OCI-LY7 (cell line): ENCODE measurements around the gene PRDM2. TPM values are rescaled to one million over a fixed set of nuclear protein-coding genes. Genes with fewer than 3 reads are reported as not detected.

Source experiments
- BruUV-seq: library from RNA; stranded (reverse); fragments of 400-500 nt; replicated peaks from 2 replicates; lab custom pipeline; 2021; lab: Mats Ljungman, UMichigan
- CTCF ChIA-PET: fragments of 300-600 bp; sonication (Branson Sonifier 250); formaldehyde crosslinking; loops from one replicate; lab custom pipeline; 2022; ENCODE audit warnings: antibody characterized with exemption; ENCODE audit not compliant: unreplicated experiment; lab: Charles Lee
- POLR2A ChIA-PET: fragments of 300-600 bp; sonication (Branson Sonifier 250); formaldehyde crosslinking; loops from one replicate; lab custom pipeline; 2022; ENCODE audit warnings: antibody characterized with exemption; lab: Charles Lee
- DNase-seq: peaks from one replicate; pipeline ENCODE4 v3.0.0-alpha.2; 2015; ENCODE audit warnings: low spot score
- H2AFZ ChIP-seq: fragments of 200-600 bp; sonication (generic), shearing (Covaris generic); 2 replicates; pipeline ENCODE4 v1.6.1; 2014; ENCODE audit warnings: mild to moderate bottlenecking, antibody characterized with exemption, low read length, moderate library complexity
- H3K27ac ChIP-seq: fragments of 200-600 bp; sonication (generic); 2 replicates; pipeline ENCODE4 v1.5.1; 2014; ENCODE audit warnings: mixed run types, low read depth, mild to moderate bottlenecking, moderate library complexity, low read length, inconsistent platforms; ENCODE audit not compliant: poor library complexity, severe bottlenecking
- H3K36me3 ChIP-seq: fragments of 200-600 bp; sonication (generic); 2 replicates; pipeline ENCODE4 v1.6.1; 2014; ENCODE audit warnings: mild to moderate bottlenecking, antibody characterized with exemption, low read length, moderate library complexity, mixed read lengths; ENCODE audit not compliant: insufficient read depth
- H3K4me1 ChIP-seq: fragments of 200-600 bp; sonication (generic); 2 replicates; pipeline ENCODE4 v1.5.1; 2014; ENCODE audit warnings: mild to moderate bottlenecking, low read length; ENCODE audit not compliant: insufficient read depth, poor library complexity, severe bottlenecking
- H3K4me2 ChIP-seq: fragments of 200-600 bp; sonication (generic); 2 replicates; pipeline ENCODE4 v1.6.1; 2014; ENCODE audit warnings: mild to moderate bottlenecking, low read length
- H3K4me3 ChIP-seq: fragments of 200-600 bp; sonication (generic); 2 replicates; pipeline ENCODE4 v1.5.1; 2014; ENCODE audit warnings: mild to moderate bottlenecking, low read depth, low read length; ENCODE audit not compliant: poor library complexity, severe bottlenecking
- H3K79me2 ChIP-seq: fragments of 200-600 bp; sonication (generic); 2 replicates; pipeline ENCODE4 v1.6.1; 2016; ENCODE audit warnings: low read depth, mild to moderate bottlenecking, low read length, moderate library complexity, mixed read lengths; ENCODE audit not compliant: insufficient read depth
- H3K9me2 ChIP-seq: fragments of 200-600 bp; sonication (generic); 2 replicates; pipeline ENCODE4 v1.6.1; 2016; ENCODE audit warnings: mild to moderate bottlenecking, low read length, mixed read lengths; ENCODE audit not compliant: insufficient read depth
- H3K9me3 ChIP-seq: fragments of 200-600 bp; sonication (generic); 2 replicates; pipeline ENCODE4 v1.6.1; 2014; ENCODE audit warnings: mild to moderate bottlenecking, mixed run types, low read length, mixed read lengths
- H4K20me1 ChIP-seq: fragments of 200-600 bp; sonication (generic); 2 replicates; pipeline ENCODE4 v1.6.1; 2014; ENCODE audit warnings: mild to moderate bottlenecking, antibody characterized with exemption, low read length, moderate library complexity, mixed read lengths; ENCODE audit not compliant: insufficient read depth
- CTCF ChIP-seq: fragments of 200-600 bp; sonication (generic); conservative IDR thresholded peaks from 2 replicates; pipeline ENCODE4 v1.5.1; 2014; ENCODE audit warnings: mild to moderate bottlenecking, antibody characterized with exemption, low read length, moderate library complexity, mixed read lengths
- EZH2phosphoT487 ChIP-seq: fragments of 200-600 bp; sonication (generic); IDR thresholded peaks from 2 replicates; pipeline ENCODE4 v1.6.1; 2018; ENCODE audit warnings: low read depth, borderline replicate concordance, mild to moderate bottlenecking, mixed run types, antibody characterized with exemption, low read length, moderate library complexity, mixed read lengths
- intact Hi-C: fragments of 100-400 bp; cut with micrococcal nuclease; formaldehyde crosslinking; loops from one replicate; pipeline ENCODE4 v1.10.0; 2022; ENCODE audit not compliant: unreplicated experiment
- total RNA-seq, 2 experiments: library from RNA; depleted of rRNA in 1 of 2; stranded (reverse); fragments of >200 nt in 1 of 2; shearing (Covaris generic) in 1 of 2; gene quantifications; 2 replicates each; pipeline ENCODE4 v1.2.3, GENCODE V29; 2014 to 2022

Gene PRDM2
- total RNA-seq, 2 experiments from 2014 or later: 38.7 to 98.2 TPM

GRCh38 chr1:13830616-13831280 lies 130.8 kb downstream of the PRDM2 start:
- no peaks in the 10 kb centered on the region for H3K79me2 ChIP-seq
- no peak overlapping the region for H3K4me3 ChIP-seq
- CTCF ChIA-PET: no interaction called here
- H3K36me3 ChIP-seq: no peaks in the 10 kb centered on the region
- no peaks in the 10 kb centered on the region for H3K9me3 ChIP-seq
- H3K4me1 ChIP-seq: no peaks in the 10 kb centered on the region
- POLR2A ChIA-PET: no interaction called here
- no peak for TF ChIP-seq EZH2phosphoT487
- no peak for TF ChIP-seq CTCF
- H2AFZ ChIP-seq: no peak overlapping the region
- H3K27ac ChIP-seq: no peak overlapping the region
- H3K9me2 ChIP-seq: no peaks in the 10 kb centered on the region
- H3K4me2 ChIP-seq: no peak overlapping the region
- intact Hi-C loops: no loop called here
- H4K20me1 ChIP-seq: no peaks in the 10 kb centered on the region
- BruUV-seq: no TSS peak
- no peak for DNase-seq

DNA sequence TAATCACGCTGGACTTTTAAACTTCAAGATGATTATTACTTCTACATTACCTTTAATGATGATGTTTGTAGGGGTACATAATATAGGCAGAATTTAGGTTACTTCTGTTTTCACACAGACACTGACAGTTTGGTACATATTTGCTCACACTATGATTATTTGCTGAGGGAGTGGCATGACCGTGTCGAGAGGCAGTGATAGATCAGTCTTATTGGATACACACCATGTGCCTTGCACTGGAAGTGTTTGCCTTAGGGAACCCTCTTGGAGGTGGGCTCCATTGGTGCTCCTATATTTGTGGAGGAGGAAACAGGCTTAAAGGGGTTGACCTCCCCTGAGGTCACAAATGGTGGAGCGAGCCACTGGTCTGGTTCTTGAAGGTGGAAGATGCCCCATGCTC lies 132.1 kb downstream of the PRDM2 start:
- Histone ChIP-seq H3K79me2 (no peaks in the 10 kb centered on the region), H3K4me2 (no peak overlapping the region), H2AFZ (no peak overlapping the region), H3K36me3 (no peaks in the 10 kb centered on the region), H3K4me3 (no peak overlapping the region), H4K20me1 (no peaks in the 10 kb centered on the region), H3K9me3 (no peaks in the 10 kb centered on the region), H3K27ac (no peak overlapping the region), H3K4me1 (no peaks in the 10 kb centered on the region), H3K9me2 (no peaks in the 10 kb centered on the region)
- CTCF ChIA-PET: no interaction called here
- BruUV-seq: no TSS peak
- no peak for TF ChIP-seq CTCF
- TF ChIP-seq EZH2phosphoT487: no peak
- intact Hi-C loops: no loop called here
- no peak for DNase-seq
- POLR2A ChIA-PET: no interaction called here

DNA sequence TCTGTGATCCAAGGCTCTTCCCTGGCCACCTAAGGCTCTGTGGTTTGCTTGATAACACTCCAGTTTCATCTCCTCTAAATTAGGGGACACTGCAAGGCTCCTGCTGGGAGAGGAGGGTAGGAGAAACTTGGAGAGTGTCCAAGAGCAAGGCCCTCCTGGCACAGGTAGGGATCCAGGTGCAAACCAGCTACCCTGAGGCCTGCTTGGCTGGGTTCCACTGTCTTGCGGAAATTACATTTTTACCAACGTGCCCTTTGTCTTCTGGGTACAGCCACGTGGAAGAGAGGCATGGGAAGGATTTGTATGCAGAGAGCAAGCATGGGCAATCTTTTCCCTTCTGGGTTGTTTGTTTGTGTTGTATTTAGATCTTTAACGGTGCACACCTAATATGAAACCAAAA lies 132.5 kb downstream of the PRDM2 start:
- CTCF ChIA-PET: no interaction called here
- no peaks in the 10 kb centered on the region for H3K79me2 ChIP-seq
- H2AFZ ChIP-seq: no peak overlapping the region
- no peaks in the 10 kb centered on the region for H3K4me1 ChIP-seq
- H4K20me1 ChIP-seq: no peaks in the 10 kb centered on the region
- H3K4me3 ChIP-seq: no peak overlapping the region
- no peak overlapping the region for H3K27ac ChIP-seq
- POLR2A ChIA-PET: no interaction called here
- intact Hi-C loops: no loop called here
- no TSS peak for BruUV-seq
- H3K36me3 ChIP-seq: no peaks in the 10 kb centered on the region
- H3K4me2 ChIP-seq: no peak overlapping the region
- no peaks in the 10 kb centered on the region for H3K9me2 ChIP-seq
- DNase-seq: no peak
- no peaks in the 10 kb centered on the region for H3K9me3 ChIP-seq
- TF ChIP-seq CTCF (no peak), EZH2phosphoT487 (no peak)
